OCI-LY1 (cell line): Measurements from ENCODE around the gene JADE3.

ENCODE experiments used
- CTCF ChIP-seq: fragments of 200-600 bp; sonication (generic), shearing (Covaris generic); IDR thresholded peaks from 2 replicates; pipeline ENCODE4 v1.5.1; 2017; ENCODE audit warnings: mild to moderate bottlenecking, antibody characterized with exemption, low read length, moderate library complexity, mixed read lengths
- EZH2 ChIP-seq: fragments of 200-600 bp; sonication (generic), shearing (Covaris generic); IDR thresholded peaks from 2 replicates; pipeline ENCODE4 v1.8.0; 2017; ENCODE audit warnings: borderline replicate concordance, mixed run types, mild to moderate bottlenecking, antibody characterized with exemption, low read length, moderate library complexity, mixed read lengths

- TF ChIP-seq EZH2, result no peak
- TF ChIP-seq CTCF, result no peak
Measured at GRCh38 chrX:46991664-46992063, 79.4 kb downstream of the JADE3 start.
